ENCODE measurements around the gene HS3ST5. TPM values are rescaled to one million over a fixed set of nuclear protein-coding genes. Genes with fewer than 3 reads are reported as not detected.

HS3ST5 gene
- total and polyA plus RNA-seq, 2 donors (not counting 3 experiments of a cell fraction or from before 2014, with no cell fraction given) = not detected

DNA sequence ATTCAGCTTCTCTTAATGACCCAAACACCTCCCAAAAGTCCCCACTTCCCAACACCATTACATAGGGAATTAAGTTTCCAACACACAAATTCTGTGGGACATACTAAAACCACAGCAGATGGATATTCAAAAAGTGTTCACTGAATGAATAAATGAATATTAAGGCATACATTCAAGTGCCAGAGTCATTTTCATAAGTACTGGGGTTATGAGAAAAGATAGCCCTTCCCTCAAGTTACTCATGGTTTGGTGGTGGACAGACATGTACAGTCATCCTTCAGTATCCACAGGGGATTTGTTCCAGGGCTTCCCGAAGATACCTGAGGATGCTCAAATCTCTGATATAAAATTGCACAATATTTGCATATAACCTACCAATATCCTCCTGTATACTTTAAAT, 50.4 kb downstream of the HS3ST5 start:
- no peaks in the 10 kb centered on the region for H3K27me3 ChIP-seq (ENCODE audit: control insufficient read depth in 2 of 2, insufficient read depth in 2 of 2, low read length in 2 of 2)
- H3K27ac ChIP-seq (ENCODE audit: insufficient read depth, low read depth, low read length) = no peak overlapping the region
- FAIRE-seq = no peak
- ChIA-PET POLR2A (no interaction called here), CTCF (interaction anchor here (1.2 kb wide), 1 partner anchor 12 kb away, joined by 4 read pairs; no protein-coding TSS in a partner anchor)
- H3K36me3 ChIP-seq (ENCODE audit: control insufficient read depth in 2 of 2, extremely low read depth in 1 of 2, insufficient read depth in 2 of 2, low read length in 2 of 2) = no peaks in the 10 kb centered on the region
- H3K9me3 ChIP-seq (replicated peaks; ENCODE audit: control insufficient read depth, insufficient read depth, low read length) = no peaks in the 10 kb centered on the region
- no peak overlapping the region for H3K9ac ChIP-seq (replicated peaks; ENCODE audit: extremely low read depth, insufficient read depth, low read length)
- no peaks in the 10 kb centered on the region for H3K4me1 ChIP-seq (ENCODE audit: control insufficient read depth, extremely low read depth, insufficient read depth, low read length)
- no TSS peak for BruUV-seq (replicated peaks)
- no peaks in the 10 kb centered on the region for H3K79me2 ChIP-seq (ENCODE audit: control insufficient read depth, insufficient read depth, low read length)
- H2AFZ ChIP-seq (ENCODE audit: low read depth, low read length) = no peak overlapping the region
- H4K20me1 ChIP-seq (replicated peaks; ENCODE audit: control insufficient read depth, extremely low read depth, insufficient read depth, low read length) = no peaks in the 10 kb centered on the region
- H3K4me3 ChIP-seq (replicated peaks in 1 of 3; ENCODE audit: insufficient read depth in 1 of 3, low read depth in 1 of 3, low read length in 3 of 3) = no peak overlapping the region
- H3K9me1 ChIP-seq (replicated peaks; ENCODE audit: control insufficient read depth, extremely low read depth, insufficient read depth, low read length) = no peaks in the 10 kb centered on the region
- dilution Hi-C loops (cut with MboI; ENCODE audit: extremely low pct_ligation_motif_present, low sequenced_read_pairs) = no loop called here
- TF ChIP-seq, protein P1, sequence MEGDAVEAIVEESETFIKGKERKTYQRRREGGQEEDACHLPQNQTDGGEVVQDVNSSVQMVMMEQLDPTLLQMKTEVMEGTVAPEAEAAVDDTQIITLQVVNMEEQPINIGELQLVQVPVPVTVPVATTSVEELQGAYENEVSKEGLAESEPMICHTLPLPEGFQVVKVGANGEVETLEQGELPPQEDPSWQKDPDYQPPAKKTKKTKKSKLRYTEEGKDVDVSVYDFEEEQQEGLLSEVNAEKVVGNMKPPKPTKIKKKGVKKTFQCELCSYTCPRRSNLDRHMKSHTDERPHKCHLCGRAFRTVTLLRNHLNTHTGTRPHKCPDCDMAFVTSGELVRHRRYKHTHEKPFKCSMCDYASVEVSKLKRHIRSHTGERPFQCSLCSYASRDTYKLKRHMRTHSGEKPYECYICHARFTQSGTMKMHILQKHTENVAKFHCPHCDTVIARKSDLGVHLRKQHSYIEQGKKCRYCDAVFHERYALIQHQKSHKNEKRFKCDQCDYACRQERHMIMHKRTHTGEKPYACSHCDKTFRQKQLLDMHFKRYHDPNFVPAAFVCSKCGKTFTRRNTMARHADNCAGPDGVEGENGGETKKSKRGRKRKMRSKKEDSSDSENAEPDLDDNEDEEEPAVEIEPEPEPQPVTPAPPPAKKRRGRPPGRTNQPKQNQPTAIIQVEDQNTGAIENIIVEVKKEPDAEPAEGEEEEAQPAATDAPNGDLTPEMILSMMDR (IDR thresholded peaks at IDR 0.05; ENCODE audit: extremely low read depth in 1 of 2, insufficient read depth in 1 of 2, low read depth in 1 of 2, low read length in 2 of 2) = no peak
- TF ChIP-seq MAX (IDR thresholded peaks at IDR 0.05; ENCODE audit: insufficient read depth, insufficient read length) (no peak), FOS (IDR thresholded peaks at IDR 0.05; ENCODE audit: borderline replicate concordance, insufficient read depth, low read length) (no peak), POLR2AphosphoS5 (IDR thresholded peaks at IDR 0.05; ENCODE audit: insufficient read depth, low read depth, low read length) (no peak), MYC (IDR thresholded peaks at IDR 0.05; ENCODE audit: low read depth, low read length) (no peak), GATA2 (IDR thresholded peaks at IDR 0.05; ENCODE audit: insufficient read depth, insufficient read length, low read depth, low read length) (no peak), JUN (IDR thresholded peaks at IDR 0.05; ENCODE audit: borderline replicate concordance, insufficient read depth, insufficient read length, low read depth) (no peak), POLR2A (IDR thresholded peaks at IDR 0.05; ENCODE audit: low read depth, low read length) (no peak), EZH2 (IDR thresholded peaks at IDR 0.05; ENCODE audit: borderline replicate concordance, low read depth, low read length, severe bottlenecking) (no peak)
- DNase-seq (ENCODE audit: low read depth, low spot score) = no peak
- intact Hi-C loops (cut with micrococcal nuclease) = no loop called here
- H3K4me2 ChIP-seq (ENCODE audit: insufficient read depth, low read length) = no peak overlapping the region
